ENCODE measurements around the gene SLC44A1. TPM values are rescaled to one million over a fixed set of nuclear protein-coding genes. Genes with fewer than 3 reads are reported as not detected.
A peak's percentile ranks its signal among the peaks of the same experiment; 100 is the strongest.

Gene SLC44A1
- total RNA-seq, 2 donors from 2014 or later = 22.2 to 27.1 TPM

GRCh38 chr9:105311306-105311705 is 66.9 kb downstream of the SLC44A1 start:
- H3K27me3 ChIP-seq (replicated peaks; ENCODE audit: insufficient read depth) = no peaks in the 10 kb centered on the region
- intact Hi-C loops (cut with DNase I) = no loop called here
- 77% methylated on average over 2 of the region's 2 CpGs for whole genome bisulfite sequencing

GRCh38 chr9:105313238-105313637 is 68.8 kb downstream of the SLC44A1 start:
- no peak overlapping the region for H3K27ac ChIP-seq
- H3K36me3 ChIP-seq = no peaks in the 10 kb centered on the region
- H3K4me1 ChIP-seq (replicated peaks) = no peaks in the 10 kb centered on the region
- intact Hi-C loops (cut with DNase I) = no loop called here
- no peak for TF ChIP-seq POLR2AphosphoS5 (IDR thresholded peaks at IDR 0.05)
- TF ChIP-seq CTCF (IDR thresholded peaks at IDR 0.05) = no peak
- H3K4me3 ChIP-seq = no peak overlapping the region
- no peak for DNase-seq (ENCODE audit: low spot score)
- no peaks in the 10 kb centered on the region for H3K9me3 ChIP-seq
- H3K27me3 ChIP-seq (replicated peaks; ENCODE audit: insufficient read depth) = no peaks in the 10 kb centered on the region

More at GRCh38 chr9:105311306-105311705, 66.9 kb downstream of the SLC44A1 start:
- no peak overlapping the region for H3K4me3 ChIP-seq
- H3K9me3 ChIP-seq = no peaks in the 10 kb centered on the region
- no peaks in the 10 kb centered on the region for H3K36me3 ChIP-seq
- peak; percentile 42 for TF ChIP-seq POLR2AphosphoS5 (IDR thresholded peaks at IDR 0.05)
- TF ChIP-seq CTCF (IDR thresholded peaks at IDR 0.05) = no peak
- TF ChIP-seq POLR2A (IDR thresholded peaks at IDR 0.05) = no peak
- H3K27ac ChIP-seq = no peak overlapping the region
- DNase-seq (ENCODE audit: low spot score) = peak; percentile 5
- no peaks in the 10 kb centered on the region for H3K4me1 ChIP-seq (replicated peaks)

GRCh38 chr9:105316703-105317102 is 72.3 kb downstream of the SLC44A1 start:
- intact Hi-C loops (cut with DNase I) = no loop called here
- H3K36me3 ChIP-seq = no peaks in the 10 kb centered on the region
- WGBS = 97% methylated on average over 2 of the region's 2 CpGs
- H3K4me3 ChIP-seq = no peak overlapping the region
- TF ChIP-seq POLR2A (IDR thresholded peaks at IDR 0.05) = no peak
- no peaks in the 10 kb centered on the region for H3K9me3 ChIP-seq
- H3K27ac ChIP-seq = no peak overlapping the region
- no peaks in the 10 kb centered on the region for H3K27me3 ChIP-seq (replicated peaks; ENCODE audit: insufficient read depth)
- H3K4me1 ChIP-seq (replicated peaks) = no peaks in the 10 kb centered on the region
- no peak for DNase-seq (ENCODE audit: low spot score)

- H3K9me3 ChIP-seq = no peaks in the 10 kb centered on the region
- no peaks in the 10 kb centered on the region for H3K4me1 ChIP-seq (replicated peaks)
- TF ChIP-seq CTCF (IDR thresholded peaks at IDR 0.05) = no peak
- no peak for TF ChIP-seq POLR2AphosphoS5 (IDR thresholded peaks at IDR 0.05)
- TF ChIP-seq POLR2A (IDR thresholded peaks at IDR 0.05) = no peak
- 71% methylated on average over 4 of the region's 4 CpGs for WGBS
- no peak overlapping the region for H3K27ac ChIP-seq
- H3K4me3 ChIP-seq = no peak overlapping the region
- intact Hi-C loops (cut with DNase I) = no loop called here
- H3K36me3 ChIP-seq = no peaks in the 10 kb centered on the region
- H3K27me3 ChIP-seq (replicated peaks; ENCODE audit: insufficient read depth) = no peaks in the 10 kb centered on the region
- DNase-seq (ENCODE audit: low spot score) = no peak
Observed at GRCh38 chr9:105318729-105319191, 74.3 kb downstream of the SLC44A1 start.

GRCh38 chr9:105319202-105319813 is 74.9 kb downstream of the SLC44A1 start:
- 84% methylated on average over 5 of the region's 5 CpGs for WGBS
- Histone ChIP-seq H3K4me1 (replicated peaks) (no peaks in the 10 kb centered on the region), H3K27ac (no peak overlapping the region), H3K9me3 (no peaks in the 10 kb centered on the region), H3K36me3 (no peaks in the 10 kb centered on the region), H3K27me3 (replicated peaks; ENCODE audit: insufficient read depth) (no peaks in the 10 kb centered on the region), H3K4me3 (no peak overlapping the region)
- TF ChIP-seq POLR2AphosphoS5 (IDR thresholded peaks at IDR 0.05) (no peak), CTCF (IDR thresholded peaks at IDR 0.05) (no peak), POLR2A (IDR thresholded peaks at IDR 0.05) (no peak)
- intact Hi-C loops (cut with DNase I) = no loop called here
- no peak for DNase-seq (ENCODE audit: low spot score)
